ENCODE results near the gene RHD.
"Not testable (repeated sequence)": the region's sequence is repeated elsewhere in the genome, so short reads cannot be mapped to it uniquely, and the experiment has no call there.

Gene RHD

GRCh38 chr1:25309486-25309885 lies 37.2 kb downstream of the RHD start:
- DNase-seq: not testable (repeated sequence)

- DNase-seq: not testable (repeated sequence)
Observed at GRCh38 chr1:25312806-25313470, 40.6 kb downstream of the RHD start.

GRCh38 chr1:25320314-25320938 lies 48.1 kb downstream of the RHD start:
- DNase-seq: not testable (repeated sequence)

- not testable (repeated sequence) for DNase-seq
Observed at GRCh38 chr1:25322127-25322526, 49.8 kb downstream of the RHD start.

- not testable (repeated sequence) for DNase-seq
Observed at GRCh38 chr1:25324407-25324806, 52.1 kb downstream of the RHD start.

GRCh38 chr1:25327864-25328790 lies 55.8 kb downstream of the RHD start:
- not testable (repeated sequence) for DNase-seq

GRCh38 chr1:25328791-25329185 lies 56.5 kb downstream of the RHD start:
- DNase-seq: not testable (repeated sequence)

- not testable (repeated sequence) for DNase-seq
Observed at GRCh38 chr1:25329336-25329735, 57.0 kb downstream of the RHD start.

GRCh38 chr1:25329950-25330349 lies 57.6 kb downstream of the RHD start:
- DNase-seq: not testable (repeated sequence)

- not testable (repeated sequence) for DNase-seq
Observed at GRCh38 chr1:25336922-25337354, 64.6 kb downstream of the RHD start.

- DNase-seq: not testable (repeated sequence)
Observed at GRCh38 chr1:25337483-25338187, 65.3 kb downstream of the RHD start.

- peak; percentile 5 for DNase-seq
Observed at GRCh38 chr1:25338188-25338981, 66.1 kb downstream of the RHD start, which contains the start of gene TMEM50A. Gene TMEM50A (plus strand): TSS chr1:25338334. CDS start chr1:25340487, 2,153 bp downstream.

- DNase-seq: no peak
Observed at GRCh38 chr1:25338986-25339385, 66.7 kb downstream of the RHD start.

- no peak for DNase-seq
Observed at GRCh38 chr1:25341746-25342145, 69.4 kb downstream of the RHD start.

- DNase-seq: no peak
Observed at GRCh38 chr1:25342846-25343245, 70.5 kb downstream of the RHD start.

GRCh38 chr1:25343872-25344271 lies 71.6 kb downstream of the RHD start:
- DNase-seq: no peak

GRCh38 chr1:25347556-25347955 lies 75.2 kb downstream of the RHD start:
- DNase-seq: no peak

GRCh38 chr1:25349606-25350005 lies 77.3 kb downstream of the RHD start:
- no peak for DNase-seq

GRCh38 chr1:25355841-25356395 lies 83.6 kb downstream of the RHD start:
- no peak for DNase-seq

GRCh38 chr1:25356441-25356840 lies 84.1 kb downstream of the RHD start:
- no peak for DNase-seq

- DNase-seq: no peak
Observed at GRCh38 chr1:25356848-25357247, 84.5 kb downstream of the RHD start.

Measured in NCI-H1694 (cell line).